Kidney epithelial cell (primary cell): ENCODE data around the gene NDOR1. TPM values are rescaled to one million over a fixed set of nuclear protein-coding genes. Genes with fewer than 3 reads are reported as not detected.

Source experiments
- DNase-seq: peaks from one replicate; pipeline ENCODE4 v3.0.0-alpha.2; 2010; ENCODE audit warnings: low read depth
- H3K27me3 ChIP-seq: 2 replicates; pipeline ENCODE4 v1.6.0; 2011; ENCODE audit warnings: low read length; ENCODE audit not compliant: control insufficient read depth, insufficient read depth
- H3K36me3 ChIP-seq: 2 replicates; pipeline ENCODE4 v1.5.1; 2011; ENCODE audit warnings: low read length; ENCODE audit not compliant: control insufficient read depth, insufficient read depth
- H3K4me3 ChIP-seq: 2 replicates; pipeline ENCODE4 v1.5.1; 2011; ENCODE audit warnings: low read depth, mild to moderate bottlenecking, control low read depth, low read length
- total RNA-seq: library from RNA; depleted of rRNA; stranded (reverse); fragments of >200 nt; gene quantifications from 2 replicates; pipeline ENCODE4 v1.2.3, GENCODE V29; 2015
- TF ChIP-seq, protein P1 (sequence below): IDR thresholded peaks from 2 replicates; pipeline ENCODE4 v1.5.1; 2011; ENCODE audit warnings: mild to moderate bottlenecking, moderate library complexity, low read length, control low read depth, inconsistent platforms; ENCODE audit not compliant: insufficient read depth, poor library complexity, severe bottlenecking

Gene NDOR1
- total RNA-seq, 1 donor from 2014 or later: 28.6 TPM

GRCh38 chr9:137215196-137215986, 9.9 kb downstream of the NDOR1 start:
- Histone ChIP-seq H3K4me3 (no peak overlapping the region), H3K27me3 (no peaks in the 10 kb centered on the region), H3K36me3 (no peaks in the 10 kb centered on the region)
- TF ChIP-seq, protein P1, sequence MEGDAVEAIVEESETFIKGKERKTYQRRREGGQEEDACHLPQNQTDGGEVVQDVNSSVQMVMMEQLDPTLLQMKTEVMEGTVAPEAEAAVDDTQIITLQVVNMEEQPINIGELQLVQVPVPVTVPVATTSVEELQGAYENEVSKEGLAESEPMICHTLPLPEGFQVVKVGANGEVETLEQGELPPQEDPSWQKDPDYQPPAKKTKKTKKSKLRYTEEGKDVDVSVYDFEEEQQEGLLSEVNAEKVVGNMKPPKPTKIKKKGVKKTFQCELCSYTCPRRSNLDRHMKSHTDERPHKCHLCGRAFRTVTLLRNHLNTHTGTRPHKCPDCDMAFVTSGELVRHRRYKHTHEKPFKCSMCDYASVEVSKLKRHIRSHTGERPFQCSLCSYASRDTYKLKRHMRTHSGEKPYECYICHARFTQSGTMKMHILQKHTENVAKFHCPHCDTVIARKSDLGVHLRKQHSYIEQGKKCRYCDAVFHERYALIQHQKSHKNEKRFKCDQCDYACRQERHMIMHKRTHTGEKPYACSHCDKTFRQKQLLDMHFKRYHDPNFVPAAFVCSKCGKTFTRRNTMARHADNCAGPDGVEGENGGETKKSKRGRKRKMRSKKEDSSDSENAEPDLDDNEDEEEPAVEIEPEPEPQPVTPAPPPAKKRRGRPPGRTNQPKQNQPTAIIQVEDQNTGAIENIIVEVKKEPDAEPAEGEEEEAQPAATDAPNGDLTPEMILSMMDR: no peak
- DNase-seq: no peak

DNA sequence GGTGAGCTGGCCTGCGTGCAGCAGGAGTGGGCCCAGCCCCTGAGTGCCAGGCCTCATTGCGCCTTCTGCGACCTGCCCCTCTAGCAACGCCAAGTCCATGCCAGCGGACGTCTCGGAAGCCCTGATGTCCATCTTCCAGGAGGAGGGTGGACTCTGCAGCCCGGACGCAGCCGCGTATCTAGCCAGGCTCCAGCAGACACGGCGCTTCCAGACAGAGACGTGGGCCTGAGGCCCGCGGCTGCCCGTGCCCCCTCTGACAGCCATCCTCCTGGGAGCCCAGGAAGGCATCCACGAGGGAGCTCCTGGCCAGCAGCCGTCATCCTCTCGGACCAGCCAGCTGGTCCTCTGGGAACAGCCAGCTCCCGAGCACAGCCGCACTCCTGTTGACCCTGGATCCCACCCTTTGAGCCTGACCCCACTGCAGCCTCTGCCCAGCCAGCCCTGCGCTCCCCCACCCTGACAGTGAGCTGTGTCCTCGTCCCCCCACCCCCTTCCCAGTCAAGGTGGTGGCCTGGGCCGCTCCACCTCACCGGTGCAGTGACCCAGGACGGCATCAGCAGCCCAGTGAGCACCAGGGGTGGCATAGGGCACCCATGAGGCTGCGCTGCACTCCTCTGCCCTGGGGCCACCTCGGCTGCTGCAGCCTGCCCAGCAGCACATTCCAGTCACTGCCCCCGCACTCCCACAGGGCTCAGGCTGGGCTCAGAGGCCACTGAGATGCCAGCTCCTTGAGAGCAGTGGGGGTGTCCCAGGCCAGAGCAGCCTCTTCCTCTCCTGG, 10.9 kb downstream of the NDOR1 start:
- Histone ChIP-seq H3K27me3 (no peaks in the 10 kb centered on the region), H3K4me3 (no peak overlapping the region), H3K36me3 (no peaks in the 10 kb centered on the region)
- TF ChIP-seq, protein P1: no peak
- no peak for DNase-seq

DNA sequence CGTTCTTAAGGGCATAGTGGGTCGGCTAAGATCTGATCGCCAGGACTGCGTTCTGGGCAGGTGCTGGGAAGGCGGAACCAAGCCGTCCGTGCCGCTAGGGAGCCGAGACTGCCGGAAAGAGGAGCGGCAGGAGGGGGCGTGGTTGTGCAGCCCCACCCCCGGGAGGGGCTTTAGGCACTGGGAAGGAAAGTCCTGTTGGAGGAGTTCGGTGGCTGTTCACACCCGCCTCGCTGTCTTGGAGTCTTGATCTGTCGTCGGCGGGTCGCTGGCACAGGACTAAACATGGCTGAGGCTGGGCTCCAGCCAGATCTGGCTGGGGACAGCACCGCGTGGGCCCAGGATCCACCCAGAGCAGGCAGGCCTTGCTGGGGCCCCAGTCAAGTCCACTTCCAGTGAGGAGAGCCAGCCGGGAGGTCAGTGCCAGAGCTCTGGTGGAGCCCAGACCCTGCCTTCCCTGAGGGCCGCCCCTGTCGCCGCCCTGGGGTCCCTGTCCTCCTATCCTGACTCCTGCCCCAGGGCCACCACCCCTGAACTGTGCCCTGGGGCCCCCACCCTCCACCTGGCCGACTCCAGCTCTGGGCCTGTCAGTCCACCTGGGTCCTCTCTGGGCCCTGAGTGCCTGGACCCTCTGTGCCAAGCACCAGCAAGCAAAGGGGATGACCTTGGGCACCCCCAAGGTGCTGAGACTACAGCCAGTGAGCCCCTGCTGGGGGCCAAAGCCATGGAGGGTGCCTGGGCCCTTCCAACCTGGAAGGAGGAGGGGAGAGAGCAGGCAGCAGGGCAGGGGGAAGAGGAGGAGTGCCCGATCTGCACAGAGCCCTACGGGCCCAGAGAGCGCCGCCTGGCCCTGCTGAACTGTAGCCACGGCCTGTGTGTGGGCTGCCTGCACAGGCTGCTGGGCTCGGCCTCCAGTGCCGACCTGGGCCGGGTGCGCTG, 12.0 kb downstream of the NDOR1 start:
- Histone ChIP-seq H3K27me3 (no peaks in the 10 kb centered on the region), H3K4me3 (no peak overlapping the region), H3K36me3 (no peaks in the 10 kb centered on the region)
- DNase-seq: no peak
- TF ChIP-seq, protein P1: no peak

- H3K27me3 ChIP-seq: no peaks in the 10 kb centered on the region
- H3K36me3 ChIP-seq: no peaks in the 10 kb centered on the region
- H3K4me3 ChIP-seq: no peak overlapping the region
- DNase-seq: no peak
- TF ChIP-seq, protein P1: no peak
Measured at GRCh38 chr9:137218212-137218753, 12.8 kb downstream of the NDOR1 start.

GRCh38 chr9:137218754-137219271, 13.3 kb downstream of the NDOR1 start:
- no peak for DNase-seq
- Histone ChIP-seq H3K36me3 (no peaks in the 10 kb centered on the region), H3K27me3 (no peaks in the 10 kb centered on the region), H3K4me3 (no peak overlapping the region)
- TF ChIP-seq, protein P1: no peak
